Prostate gland (tissue), 2 donors: ENCODE data around the gene C10orf90.
"Not testable (repeated sequence)": the region's sequence is repeated elsewhere in the genome, so short reads cannot be mapped to it uniquely, and the experiment has no call there.

Experiments
- POLR2A ChIP-seq: fragments of 450-650 bp; IDR thresholded peaks from one replicate; pipeline ENCODE4 v1.6.1; 2016; ENCODE audit warnings: antibody characterized with exemption, mild to moderate bottlenecking
- POLR2AphosphoS5 ChIP-seq: sonication (generic); formaldehyde crosslinking; IDR thresholded peaks from one replicate; pipeline ENCODE4 v1.6.1; 2017; ENCODE audit warnings: antibody characterized with exemption
- TF ChIP-seq, protein P1 (sequence below), 4 experiments: fragments of 200-600 bp in 2 of 4; fragments of 450-650 bp in 2 of 4; sonication (generic) in 2 of 4; IDR thresholded peaks; 1 replicate in 3 of 4; 2 replicates in 1 of 4; pipeline ENCODE4 v1.5.1; 2016 to 2019; ENCODE audit warnings: antibody characterized with exemption in 4 of 4, mild to moderate bottlenecking in 2 of 4, moderate library complexity in 2 of 4

DNA sequence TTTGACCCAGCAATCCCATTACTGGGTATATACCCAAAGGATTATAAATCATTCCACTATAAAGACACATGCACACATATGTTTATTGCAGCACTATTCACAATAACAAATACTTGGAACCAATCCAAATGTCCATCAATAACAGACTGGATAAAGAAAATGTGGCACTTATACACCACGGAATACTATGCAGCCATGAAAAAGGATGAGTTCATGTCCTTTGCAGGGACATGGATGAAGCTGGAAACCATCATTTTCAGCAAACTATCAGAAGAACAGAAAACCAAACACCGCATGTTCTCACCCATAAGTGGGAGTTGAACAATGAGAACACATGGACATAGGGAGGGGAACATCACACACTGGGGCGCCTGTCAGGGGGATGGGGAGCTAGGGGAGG is 291.3 kb downstream of the C10orf90 start:
- TF ChIP-seq POLR2A, POLR2AphosphoS5: not testable (repeated sequence)
- TF ChIP-seq, protein P1, sequence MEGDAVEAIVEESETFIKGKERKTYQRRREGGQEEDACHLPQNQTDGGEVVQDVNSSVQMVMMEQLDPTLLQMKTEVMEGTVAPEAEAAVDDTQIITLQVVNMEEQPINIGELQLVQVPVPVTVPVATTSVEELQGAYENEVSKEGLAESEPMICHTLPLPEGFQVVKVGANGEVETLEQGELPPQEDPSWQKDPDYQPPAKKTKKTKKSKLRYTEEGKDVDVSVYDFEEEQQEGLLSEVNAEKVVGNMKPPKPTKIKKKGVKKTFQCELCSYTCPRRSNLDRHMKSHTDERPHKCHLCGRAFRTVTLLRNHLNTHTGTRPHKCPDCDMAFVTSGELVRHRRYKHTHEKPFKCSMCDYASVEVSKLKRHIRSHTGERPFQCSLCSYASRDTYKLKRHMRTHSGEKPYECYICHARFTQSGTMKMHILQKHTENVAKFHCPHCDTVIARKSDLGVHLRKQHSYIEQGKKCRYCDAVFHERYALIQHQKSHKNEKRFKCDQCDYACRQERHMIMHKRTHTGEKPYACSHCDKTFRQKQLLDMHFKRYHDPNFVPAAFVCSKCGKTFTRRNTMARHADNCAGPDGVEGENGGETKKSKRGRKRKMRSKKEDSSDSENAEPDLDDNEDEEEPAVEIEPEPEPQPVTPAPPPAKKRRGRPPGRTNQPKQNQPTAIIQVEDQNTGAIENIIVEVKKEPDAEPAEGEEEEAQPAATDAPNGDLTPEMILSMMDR (IDR thresholded peaks at IDR 0.05): not testable (repeated sequence)
